Ascending aorta (tissue), 2 donors: ENCODE measurements around the gene TMEM164. TPM values are rescaled to one million over a fixed set of nuclear protein-coding genes. Genes with fewer than 3 reads are reported as not detected.

Experiments
- DNase-seq, 2 donors: peaks; one replicate each; pipeline ENCODE4 v3.0.0-alpha.2; 2019; ENCODE audit warnings: low spot score in 2 of 2
- H3K27ac ChIP-seq, 2 donors: fragments of 200-600 bp; sonication (generic); one replicate each; pipeline ENCODE4 v1.5.1; 2016 to 2017; ENCODE audit warnings: mild to moderate bottlenecking in 1 of 2
- H3K27me3 ChIP-seq: fragments of 200-600 bp; sonication (generic); one replicate; pipeline ENCODE4 v1.5.1; 2017
- H3K36me3 ChIP-seq, 2 donors: fragments of 200-600 bp; sonication (generic); one replicate each; pipeline ENCODE4 v1.5.1; 2016
- H3K4me1 ChIP-seq, 2 donors: fragments of 200-600 bp; sonication (generic); one replicate each; pipeline ENCODE4 v1.5.1; 2016 to 2017; ENCODE audit warnings: mild to moderate bottlenecking in 1 of 2
- H3K4me3 ChIP-seq, 2 donors: fragments of 200-600 bp; sonication (generic); one replicate each; pipeline ENCODE4 v1.5.1; 2016 to 2017; ENCODE audit warnings: mild to moderate bottlenecking in 1 of 2
- H3K9me3 ChIP-seq, 2 donors: fragments of 200-600 bp; sonication (generic); one replicate each; pipeline ENCODE4 v1.5.1; 2016
- intact Hi-C: fragments of 100-400 bp; cut with DNase I; formaldehyde crosslinking; loops from one replicate; pipeline ENCODE4 v1.15.1; 2023
- total RNA-seq: library from RNA; depleted of rRNA; stranded (reverse); fragments of >200 nt; gene quantifications from one replicate; pipeline ENCODE4 v1.1.0, GENCODE V29; 2016
- TF ChIP-seq, protein P1 (sequence below), 3 experiments: fragments of 200-600 bp in 2 of 3; fragments of 450-650 bp in 1 of 3; sonication (generic) in 2 of 3; IDR thresholded peaks; one replicate each; pipeline ENCODE4 v1.5.1; 2016 to 2019; ENCODE audit warnings: antibody characterized with exemption in 3 of 3, mild to moderate bottlenecking in 1 of 3, moderate library complexity in 1 of 3

TMEM164 gene
- total RNA-seq, 1 donor from 2014 or later, result 15.0 TPM

DNA sequence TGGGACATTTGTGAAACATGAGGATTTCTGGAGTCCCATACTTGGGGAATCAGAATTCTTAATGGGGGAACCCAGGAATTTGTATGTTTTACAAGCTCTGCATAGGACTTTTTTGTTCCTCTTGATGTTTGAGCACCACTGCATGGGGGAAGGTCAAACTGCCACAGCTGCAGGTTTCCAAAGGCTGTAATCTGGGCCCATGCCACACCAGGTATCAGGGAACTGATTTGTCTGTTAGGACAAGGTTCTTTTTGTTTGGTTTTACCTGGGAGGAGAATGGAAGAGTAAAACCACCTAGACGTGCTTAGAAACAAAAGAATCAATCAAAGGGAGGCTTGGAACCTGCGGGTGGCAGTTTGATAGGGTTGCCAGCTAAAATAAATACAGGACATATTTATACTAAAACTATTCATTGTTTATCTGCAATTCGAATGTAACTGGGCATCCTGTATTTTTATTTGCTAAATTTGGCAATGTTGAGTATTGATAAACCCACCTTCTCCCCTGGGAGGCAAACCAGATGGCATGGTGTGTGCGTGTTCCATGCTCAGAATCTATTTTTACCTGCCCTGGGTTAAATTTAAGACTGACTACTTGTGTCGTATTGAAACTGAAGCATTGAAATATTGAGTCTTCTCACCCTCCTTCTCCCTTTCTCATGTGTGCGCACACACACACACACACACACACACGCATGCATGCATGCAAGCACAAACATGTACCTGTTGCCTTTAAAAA is 63.7 kb downstream of the TMEM164 start:
- H3K4me1 ChIP-seq, result no peaks in the 10 kb centered on the region
- no peaks in the 10 kb centered on the region for H3K27me3 ChIP-seq
- DNase-seq, result no peak
- no peaks in the 10 kb centered on the region for H3K36me3 ChIP-seq
- no peak overlapping the region for H3K4me3 ChIP-seq
- intact Hi-C loops, result no loop called here
- TF ChIP-seq, protein P1, sequence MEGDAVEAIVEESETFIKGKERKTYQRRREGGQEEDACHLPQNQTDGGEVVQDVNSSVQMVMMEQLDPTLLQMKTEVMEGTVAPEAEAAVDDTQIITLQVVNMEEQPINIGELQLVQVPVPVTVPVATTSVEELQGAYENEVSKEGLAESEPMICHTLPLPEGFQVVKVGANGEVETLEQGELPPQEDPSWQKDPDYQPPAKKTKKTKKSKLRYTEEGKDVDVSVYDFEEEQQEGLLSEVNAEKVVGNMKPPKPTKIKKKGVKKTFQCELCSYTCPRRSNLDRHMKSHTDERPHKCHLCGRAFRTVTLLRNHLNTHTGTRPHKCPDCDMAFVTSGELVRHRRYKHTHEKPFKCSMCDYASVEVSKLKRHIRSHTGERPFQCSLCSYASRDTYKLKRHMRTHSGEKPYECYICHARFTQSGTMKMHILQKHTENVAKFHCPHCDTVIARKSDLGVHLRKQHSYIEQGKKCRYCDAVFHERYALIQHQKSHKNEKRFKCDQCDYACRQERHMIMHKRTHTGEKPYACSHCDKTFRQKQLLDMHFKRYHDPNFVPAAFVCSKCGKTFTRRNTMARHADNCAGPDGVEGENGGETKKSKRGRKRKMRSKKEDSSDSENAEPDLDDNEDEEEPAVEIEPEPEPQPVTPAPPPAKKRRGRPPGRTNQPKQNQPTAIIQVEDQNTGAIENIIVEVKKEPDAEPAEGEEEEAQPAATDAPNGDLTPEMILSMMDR (IDR thresholded peaks at IDR 0.05), result no peak
- no peaks in the 10 kb centered on the region for H3K9me3 ChIP-seq
- no peak overlapping the region for H3K27ac ChIP-seq

DNA sequence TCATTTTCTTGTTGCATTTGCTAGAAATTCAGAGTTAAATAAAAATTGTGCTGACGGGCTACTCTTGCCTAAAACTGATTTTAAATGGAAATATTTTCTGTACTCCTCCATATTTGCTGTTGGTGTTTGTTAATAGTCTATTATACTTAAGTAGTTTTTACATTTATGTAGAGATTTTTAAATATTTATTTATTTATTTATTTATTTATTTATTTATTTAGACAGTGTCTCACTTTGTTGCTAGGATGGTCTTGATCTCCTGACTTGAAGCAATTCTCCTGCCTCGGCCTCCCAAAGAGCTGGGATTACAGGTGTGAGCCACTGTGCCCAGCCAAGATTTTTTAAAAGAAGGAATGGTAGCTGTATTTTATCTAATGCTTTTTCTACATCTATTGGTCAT is 68.1 kb downstream of the TMEM164 start:
- intact Hi-C loops, result no loop called here
- Histone ChIP-seq H3K27me3 (no peaks in the 10 kb centered on the region), H3K4me1 (no peaks in the 10 kb centered on the region), H3K36me3 (no peaks in the 10 kb centered on the region), H3K27ac (no peak overlapping the region), H3K9me3 (peaks cover 0 to 5% of the 10 kb centered on the region in 2 donors), H3K4me3 (no peak overlapping the region)
- DNase-seq, result no peak
- TF ChIP-seq, protein P1 (IDR thresholded peaks at IDR 0.05), result no peak

DNA sequence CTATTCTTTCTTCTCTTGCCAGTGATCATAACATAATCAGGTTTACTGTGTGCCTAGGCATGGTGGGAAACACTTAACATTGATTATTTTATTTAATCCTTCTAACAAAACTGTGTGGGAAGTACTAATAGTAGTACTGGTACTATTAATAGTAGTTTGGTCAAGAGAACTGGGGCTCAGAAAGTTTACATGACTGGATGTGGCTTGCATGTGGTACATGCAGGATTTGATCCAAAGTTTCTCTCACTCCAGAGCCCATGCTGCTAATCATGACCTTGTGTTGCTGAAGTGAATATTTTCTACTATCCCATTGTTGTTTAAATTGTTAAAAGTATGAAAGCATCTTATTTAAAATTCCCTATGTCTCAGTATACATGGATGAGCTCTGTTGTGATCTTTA is 78.4 kb downstream of the TMEM164 start:
- H3K27me3 ChIP-seq, result no peaks in the 10 kb centered on the region
- DNase-seq, result no peak
- no peaks in the 10 kb centered on the region for H3K36me3 ChIP-seq
- peaks cover 0 to 5% of the 10 kb centered on the region in 2 donors for H3K9me3 ChIP-seq
- intact Hi-C loops, result loop anchor here (5.0 kb wide), 1 partner anchor 79 kb away; the partner anchor contains the start of gene TMEM164
- no peak overlapping the region for H3K4me3 ChIP-seq
- peaks cover 0 to 3% of the 10 kb centered on the region in 2 donors for H3K4me1 ChIP-seq
- TF ChIP-seq, protein P1 (IDR thresholded peaks at IDR 0.05), result no peak
- no peak overlapping the region for H3K27ac ChIP-seq

DNA sequence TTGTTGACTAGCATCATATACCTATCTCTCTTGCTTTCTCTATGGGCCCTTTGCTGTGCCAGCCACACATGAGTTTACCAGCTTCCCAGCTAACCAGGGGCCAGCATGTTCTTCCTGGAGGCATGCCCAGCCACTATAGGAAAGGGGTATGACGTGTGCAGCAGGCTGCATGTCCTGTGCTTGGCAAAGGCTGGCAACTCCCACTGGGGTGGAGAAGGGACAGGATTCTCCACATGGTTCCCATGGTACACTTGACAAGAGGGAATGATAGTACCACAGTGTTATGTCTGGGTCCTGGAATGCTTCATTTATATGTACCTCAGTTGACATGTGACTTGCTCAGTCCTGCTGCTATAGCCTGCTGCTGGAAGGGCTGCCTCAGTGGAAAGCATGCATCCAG is 78.8 kb downstream of the TMEM164 start:
- Histone ChIP-seq H3K9me3 (peaks cover 0 to 2% of the 10 kb centered on the region in 2 donors), H3K4me3 (no peak overlapping the region), H3K4me1 (peaks cover 0 to 3% of the 10 kb centered on the region in 2 donors), H3K27ac (peak overlapping the region; percentile 26 to 48), H3K27me3 (no peaks in the 10 kb centered on the region), H3K36me3 (no peaks in the 10 kb centered on the region)
- TF ChIP-seq, protein P1 (IDR thresholded peaks at IDR 0.05), result no peak
- DNase-seq, result peak in 1 of 2 donors; percentile 64
- intact Hi-C loops, result loop anchor here (5.0 kb wide), 1 partner anchor 79 kb away; the partner anchor contains the start of gene TMEM164

DNA sequence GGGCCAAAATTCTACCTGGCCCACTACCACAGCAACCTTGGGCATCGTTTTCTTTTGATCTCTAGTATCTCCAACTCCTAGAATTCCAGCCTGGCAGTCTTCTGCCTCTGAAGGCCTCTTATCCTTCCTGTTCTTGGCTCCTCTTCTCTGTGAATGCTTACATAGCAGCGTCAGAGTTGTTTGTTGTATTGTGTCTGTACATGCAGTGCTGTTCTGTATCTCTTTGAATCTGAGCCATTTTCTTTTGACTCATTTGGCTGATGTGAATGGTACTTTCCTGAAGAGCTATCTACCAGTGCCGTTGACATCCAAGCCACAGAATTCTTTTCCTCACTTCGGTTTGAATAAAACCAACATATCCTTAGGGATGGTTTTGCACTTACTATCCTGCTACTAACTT is 79.2 kb downstream of the TMEM164 start:
- Histone ChIP-seq H3K36me3 (no peaks in the 10 kb centered on the region), H3K4me3 (no peak overlapping the region), H3K27me3 (no peaks in the 10 kb centered on the region), H3K9me3 (no peaks in the 10 kb centered on the region), H3K4me1 (peaks cover 0 to 3% of the 10 kb centered on the region in 2 donors), H3K27ac (peak overlapping the region; percentile 46 to 48)
- intact Hi-C loops, result loop anchor here (5.0 kb wide), 1 partner anchor 80 kb away; the partner anchor contains the start of gene TMEM164
- TF ChIP-seq, protein P1 (IDR thresholded peaks at IDR 0.05), result no peak
- no peak for DNase-seq
